GM12878 (cell line): ENCODE measurements around the gene EPB41L4B.

Source experiments
- BMI1 ChIP-seq: fragments of 450-650 bp; IDR thresholded peaks from 2 replicates; pipeline ENCODE4 v1.6.1; 2016; ENCODE audit warnings: mild to moderate bottlenecking, moderate library complexity, borderline replicate concordance
- FOXK2 ChIP-seq: fragments of 450-650 bp; IDR thresholded peaks from 2 replicates; pipeline ENCODE4 v1.6.1; 2017; ENCODE audit warnings: mild to moderate bottlenecking, moderate library complexity
- GATAD2B ChIP-seq: fragments of 450-650 bp; conservative IDR thresholded peaks from 2 replicates; pipeline ENCODE4 v1.6.1; 2017; ENCODE audit warnings: low read depth, mild to moderate bottlenecking, moderate library complexity
- MLLT1 ChIP-seq: fragments of 450-650 bp; IDR thresholded peaks from 2 replicates; pipeline ENCODE4 v1.6.1; 2016; ENCODE audit warnings: mild to moderate bottlenecking
- POLR2A ChIP-seq: IDR thresholded peaks from 2 replicates; pipeline ENCODE4 v1.6.1; 2011; ENCODE audit warnings: low read depth, mild to moderate bottlenecking, low read length
- POLR2AphosphoS5 ChIP-seq: IDR thresholded peaks from 2 replicates; pipeline ENCODE4 v1.6.1; 2011; ENCODE audit warnings: mild to moderate bottlenecking, low read length, inconsistent platforms
- PRDM15 ChIP-seq: fragments of 450-650 bp; formaldehyde crosslinking; IDR thresholded peaks from 2 replicates; pipeline ENCODE4 v1.4.0; 2020; ENCODE audit warnings: mild to moderate bottlenecking, moderate library complexity
- RAD21 ChIP-seq: IDR thresholded peaks from 2 replicates; pipeline ENCODE4 v1.6.1; 2011; ENCODE audit warnings: mild to moderate bottlenecking, low read depth, low read length, moderate library complexity; ENCODE audit not compliant: insufficient read depth
- TAF1 ChIP-seq: IDR thresholded peaks from 2 replicates; pipeline ENCODE4 v1.6.1; 2011; ENCODE audit warnings: mild to moderate bottlenecking, low read depth, low read length, borderline replicate concordance
- ZBTB33 ChIP-seq: fragments of 450-650 bp; IDR thresholded peaks from 2 replicates; pipeline ENCODE4 v1.6.1; 2017; ENCODE audit warnings: mild to moderate bottlenecking
- ZNF24 ChIP-seq: fragments of 450-650 bp; IDR thresholded peaks from 2 replicates; pipeline ENCODE4 v1.6.1; 2017; ENCODE audit warnings: antibody characterized with exemption, mild to moderate bottlenecking
- TF ChIP-seq, protein P1 (sequence below), 3 experiments: IDR thresholded peaks in 2 of 3; conservative IDR thresholded peaks in 1 of 3; 2 replicates each; pipeline ENCODE4 v1.5.1; 2011; ENCODE audit warnings: low read depth in 3 of 3, low read length in 3 of 3, mild to moderate bottlenecking in 3 of 3, control low read depth in 2 of 3, moderate library complexity in 2 of 3, inconsistent platforms in 1 of 3, mixed read lengths in 1 of 3; ENCODE audit not compliant: control insufficient read depth in 2 of 3, insufficient read depth in 1 of 3; ENCODE audit errors: extremely low read depth in 1 of 3
- TF ChIP-seq, protein P2 (sequence below): fragments of 450-650 bp; IDR thresholded peaks from 2 replicates; pipeline ENCODE4 v1.6.1; 2016; ENCODE audit warnings: mild to moderate bottlenecking, moderate library complexity, borderline replicate concordance

DNA sequence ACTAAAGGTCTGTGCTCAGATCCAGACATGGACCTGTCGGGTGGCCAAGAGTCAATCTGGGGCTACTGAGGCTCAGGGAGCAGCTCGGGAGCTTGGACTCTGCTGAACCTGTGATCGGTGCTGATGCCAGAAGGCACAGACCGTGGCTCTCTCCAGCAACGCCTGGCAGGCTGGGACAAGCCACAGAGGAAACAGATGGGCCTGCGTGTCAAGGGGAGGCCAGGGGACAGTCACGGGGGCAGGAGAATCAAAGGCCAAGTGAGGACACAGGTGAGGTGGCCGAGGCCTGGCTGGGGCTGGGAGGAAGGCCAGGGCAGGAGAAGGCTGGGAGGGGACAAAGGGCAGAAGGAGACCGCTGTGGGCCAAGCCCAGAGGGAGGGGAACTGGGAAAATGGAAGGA, 43.4 kb downstream of the EPB41L4B start:
- TF ChIP-seq ZNF24, result no peak
- no peak for TF ChIP-seq RAD21
- TF ChIP-seq POLR2A, result no peak
- TF ChIP-seq, protein P1, sequence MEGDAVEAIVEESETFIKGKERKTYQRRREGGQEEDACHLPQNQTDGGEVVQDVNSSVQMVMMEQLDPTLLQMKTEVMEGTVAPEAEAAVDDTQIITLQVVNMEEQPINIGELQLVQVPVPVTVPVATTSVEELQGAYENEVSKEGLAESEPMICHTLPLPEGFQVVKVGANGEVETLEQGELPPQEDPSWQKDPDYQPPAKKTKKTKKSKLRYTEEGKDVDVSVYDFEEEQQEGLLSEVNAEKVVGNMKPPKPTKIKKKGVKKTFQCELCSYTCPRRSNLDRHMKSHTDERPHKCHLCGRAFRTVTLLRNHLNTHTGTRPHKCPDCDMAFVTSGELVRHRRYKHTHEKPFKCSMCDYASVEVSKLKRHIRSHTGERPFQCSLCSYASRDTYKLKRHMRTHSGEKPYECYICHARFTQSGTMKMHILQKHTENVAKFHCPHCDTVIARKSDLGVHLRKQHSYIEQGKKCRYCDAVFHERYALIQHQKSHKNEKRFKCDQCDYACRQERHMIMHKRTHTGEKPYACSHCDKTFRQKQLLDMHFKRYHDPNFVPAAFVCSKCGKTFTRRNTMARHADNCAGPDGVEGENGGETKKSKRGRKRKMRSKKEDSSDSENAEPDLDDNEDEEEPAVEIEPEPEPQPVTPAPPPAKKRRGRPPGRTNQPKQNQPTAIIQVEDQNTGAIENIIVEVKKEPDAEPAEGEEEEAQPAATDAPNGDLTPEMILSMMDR (IDR thresholded peaks at IDR 0.05 in 2 of 3, conservative IDR thresholded peaks at IDR 0.05 in 1 of 3; ENCODE audit: control insufficient read depth in 2 of 3, extremely low read depth in 1 of 3, insufficient read depth in 1 of 3, low read depth in 3 of 3, low read length in 3 of 3), result no peak
- no peak for TF ChIP-seq POLR2AphosphoS5
- TF ChIP-seq GATAD2B, result no peak
- no peak for TF ChIP-seq PRDM15
- no peak for TF ChIP-seq MLLT1
- no peak for TF ChIP-seq FOXK2
- no peak for TF ChIP-seq TAF1
- TF ChIP-seq, protein P2, sequence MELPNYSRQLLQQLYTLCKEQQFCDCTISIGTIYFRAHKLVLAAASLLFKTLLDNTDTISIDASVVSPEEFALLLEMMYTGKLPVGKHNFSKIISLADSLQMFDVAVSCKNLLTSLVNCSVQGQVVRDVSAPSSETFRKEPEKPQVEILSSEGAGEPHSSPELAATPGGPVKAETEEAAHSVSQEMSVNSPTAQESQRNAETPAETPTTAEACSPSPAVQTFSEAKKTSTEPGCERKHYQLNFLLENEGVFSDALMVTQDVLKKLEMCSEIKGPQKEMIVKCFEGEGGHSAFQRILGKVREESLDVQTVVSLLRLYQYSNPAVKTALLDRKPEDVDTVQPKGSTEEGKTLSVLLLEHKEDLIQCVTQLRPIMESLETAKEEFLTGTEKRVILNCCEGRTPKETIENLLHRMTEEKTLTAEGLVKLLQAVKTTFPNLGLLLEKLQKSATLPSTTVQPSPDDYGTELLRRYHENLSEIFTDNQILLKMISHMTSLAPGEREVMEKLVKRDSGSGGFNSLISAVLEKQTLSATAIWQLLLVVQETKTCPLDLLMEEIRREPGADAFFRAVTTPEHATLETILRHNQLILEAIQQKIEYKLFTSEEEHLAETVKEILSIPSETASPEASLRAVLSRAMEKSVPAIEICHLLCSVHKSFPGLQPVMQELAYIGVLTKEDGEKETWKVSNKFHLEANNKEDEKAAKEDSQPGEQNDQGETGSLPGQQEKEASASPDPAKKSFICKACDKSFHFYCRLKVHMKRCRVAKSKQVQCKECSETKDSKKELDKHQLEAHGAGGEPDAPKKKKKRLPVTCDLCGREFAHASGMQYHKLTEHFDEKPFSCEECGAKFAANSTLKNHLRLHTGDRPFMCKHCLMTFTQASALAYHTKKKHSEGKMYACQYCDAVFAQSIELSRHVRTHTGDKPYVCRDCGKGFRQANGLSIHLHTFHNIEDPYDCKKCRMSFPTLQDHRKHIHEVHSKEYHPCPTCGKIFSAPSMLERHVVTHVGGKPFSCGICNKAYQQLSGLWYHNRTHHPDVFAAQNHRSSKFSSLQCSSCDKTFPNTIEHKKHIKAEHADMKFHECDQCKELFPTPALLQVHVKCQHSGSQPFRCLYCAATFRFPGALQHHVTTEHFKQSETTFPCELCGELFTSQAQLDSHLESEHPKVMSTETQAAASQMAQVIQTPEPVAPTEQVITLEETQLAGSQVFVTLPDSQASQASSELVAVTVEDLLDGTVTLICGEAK, result no peak
- TF ChIP-seq BMI1, result no peak
- no peak for TF ChIP-seq ZBTB33
